ENCODE measurements around the gene PBRM1. TPM values are rescaled to one million over a fixed set of nuclear protein-coding genes. Genes with fewer than 3 reads are reported as not detected.

PBRM1 gene
- total and polyA plus RNA-seq, 2 donors (not counting 3 experiments of a cell fraction or from before 2014, with no cell fraction given), result 26.7 to 87.1 TPM

- DNase-seq (ENCODE audit: low read depth, low spot score) (peak; percentile 100), FAIRE-seq (peak; percentile 99)
- dilution Hi-C loops (cut with MboI; ENCODE audit: extremely low pct_ligation_motif_present, low sequenced_read_pairs), result no loop called here
- CTCF ChIA-PET, result interaction anchor here (0.7 to 1.6 kb wide), 5 partner anchors 10 to 65 kb away, joined by 3 to 6 read pairs (median 6); partner anchors contain the start of gene STAB1
- POLR2A ChIA-PET, result interaction anchor here (0.9 to 1.7 kb wide), 3 partner anchors 31 to 46 kb away, joined by 3 to 7 read pairs (median 7); partner anchors contain the start of gene STAB1
- Histone ChIP-seq H3K4me1 (ENCODE audit: control insufficient read depth, extremely low read depth, insufficient read depth, low read length) (peaks cover 45% of the 10 kb centered on the region), H3K9ac (replicated peaks; ENCODE audit: extremely low read depth, insufficient read depth, low read length) (peak within 1 kb of the TSS; percentile 80), H3K9me1 (replicated peaks; ENCODE audit: control insufficient read depth, extremely low read depth, insufficient read depth, low read length) (no peaks in the 10 kb centered on the region), H2AFZ (ENCODE audit: low read depth, low read length) (no peak within 1 kb of the TSS), H3K27ac (ENCODE audit: insufficient read depth, low read depth, low read length) (peak within 1 kb of the TSS; percentile 57), H3K27me3 (ENCODE audit: control insufficient read depth in 2 of 2, insufficient read depth in 2 of 2, low read length in 2 of 2) (no peaks in the 10 kb centered on the region), H3K4me3 (replicated peaks in 1 of 3; ENCODE audit: insufficient read depth in 1 of 3, low read depth in 1 of 3, low read length in 3 of 3) (peak within 1 kb of the TSS; percentile 37 to 74 (median 48)), H3K36me3 (ENCODE audit: control insufficient read depth in 2 of 2, extremely low read depth in 1 of 2, insufficient read depth in 2 of 2, low read length in 2 of 2) (peaks cover 0 to 4% of the 10 kb centered on the region in 2 experiments), H3K9me3 (replicated peaks; ENCODE audit: control insufficient read depth, insufficient read depth, low read length) (no peaks in the 10 kb centered on the region), H3K79me2 (ENCODE audit: control insufficient read depth, insufficient read depth, low read length) (peaks cover 49% of the 10 kb centered on the region), H3K4me2 (ENCODE audit: insufficient read depth, low read length) (peak within 1 kb of the TSS; percentile 69), H4K20me1 (replicated peaks; ENCODE audit: control insufficient read depth, extremely low read depth, insufficient read depth, low read length) (no peaks in the 10 kb centered on the region)
- intact Hi-C loops (cut with micrococcal nuclease), result loop anchor here (1.0 kb wide), 1 partner anchor 41 kb away; the partner anchor contains the start of gene STAB1
- TF ChIP-seq POLR2A (IDR thresholded peaks at IDR 0.05; ENCODE audit: low read depth, low read length) (peak; percentile 99), CTCF (IDR thresholded peaks at IDR 0.05; ENCODE audit: extremely low read depth in 1 of 2, insufficient read depth in 1 of 2, low read depth in 1 of 2, low read length in 2 of 2) (peak in 1 of 2 donors; percentile 4), FOS (IDR thresholded peaks at IDR 0.05; ENCODE audit: borderline replicate concordance, insufficient read depth, low read length) (no peak), GATA2 (IDR thresholded peaks at IDR 0.05; ENCODE audit: insufficient read depth, insufficient read length, low read depth, low read length) (no peak), JUN (IDR thresholded peaks at IDR 0.05; ENCODE audit: borderline replicate concordance, insufficient read depth, insufficient read length, low read depth) (no peak), MYC (IDR thresholded peaks at IDR 0.05; ENCODE audit: low read depth, low read length) (peak; percentile 29), POLR2AphosphoS5 (IDR thresholded peaks at IDR 0.05; ENCODE audit: insufficient read depth, low read depth, low read length) (peak; percentile 98), MAX (IDR thresholded peaks at IDR 0.05; ENCODE audit: insufficient read depth, insufficient read length) (peak; percentile 86)
- BruUV-seq (replicated peaks), result TSS peak; percentile 62
These were observed 149.1 kb downstream of the PBRM1 start, which contains the start of gene UQCC5 for GRCh38 chr3:52536369-52537164. TSS of gene UQCC5 (plus strand) at chr3:52536605. CDS start at chr3:52536756, 151 bp downstream.
